SKM-1 (cell line): ENCODE results near the gene GPAM.
"Not testable (repeated sequence)": the region's sequence is repeated elsewhere in the genome, so short reads cannot be mapped to it uniquely, and the experiment has no call there.

Experiments
- DNase-seq: peaks from one replicate; lab custom pipeline; 2025; ENCODE audit not compliant: unreplicated experiment; lab: John Stamatoyannopoulos, UW

Gene GPAM

GRCh38 chr10:112183329-112184051 lies at the start of gene GPAM:
GPAM (minus strand) TSS chr10:112183765; CDS start chr10:112181784, 1,981 bp downstream.
- DNase-seq, result peak; percentile 49

- no peak for DNase-seq
These were observed 49.1 kb upstream of the GPAM start for GRCh38 chr10:112232670-112233069.

- no peak for DNase-seq
These were observed 48.2 kb upstream of the GPAM start for GRCh38 chr10:112231602-112232400.

GRCh38 chr10:112230325-112230988 lies 46.9 kb upstream of the GPAM start:
- DNase-seq, result no peak

- DNase-seq, result no peak
These were observed 46.3 kb upstream of the GPAM start for GRCh38 chr10:112229901-112230300.

- no peak for DNase-seq
These were observed 45.5 kb upstream of the GPAM start for GRCh38 chr10:112229096-112229495.

GRCh38 chr10:112228366-112229088 lies 45.0 kb upstream of the GPAM start:
- not testable (repeated sequence) for DNase-seq

GRCh38 chr10:112227331-112227987 lies 43.9 kb upstream of the GPAM start:
- no peak for DNase-seq

GRCh38 chr10:112226439-112227248 lies 43.1 kb upstream of the GPAM start:
- DNase-seq, result no peak

- no peak for DNase-seq
These were observed 42.3 kb upstream of the GPAM start for GRCh38 chr10:112225771-112226438.

- no peak for DNase-seq
These were observed 41.5 kb upstream of the GPAM start for GRCh38 chr10:112224933-112225529.

GRCh38 chr10:112223725-112224124 lies 40.2 kb upstream of the GPAM start:
- no peak for DNase-seq

GRCh38 chr10:112222799-112223198 lies 39.2 kb upstream of the GPAM start:
- DNase-seq, result no peak

GRCh38 chr10:112221545-112221944 lies 38.0 kb upstream of the GPAM start:
- DNase-seq, result no peak

- DNase-seq, result no peak
These were observed 35.4 kb upstream of the GPAM start for GRCh38 chr10:112218960-112219359.

- DNase-seq, result no peak
These were observed 34.4 kb upstream of the GPAM start for GRCh38 chr10:112218036-112218390.

GRCh38 chr10:112217386-112218035 lies 33.9 kb upstream of the GPAM start:
- DNase-seq, result no peak

GRCh38 chr10:112216966-112217365 lies 33.4 kb upstream of the GPAM start:
- DNase-seq, result no peak
